GM12878 (cell line): ENCODE results near the gene RABGEF1.

ENCODE experiments used
- BCL3 ChIP-seq: IDR thresholded peaks from 2 replicates; pipeline ENCODE4 v1.6.1; 2011; ENCODE audit warnings: borderline replicate concordance, low read depth, mild to moderate bottlenecking, moderate library complexity, low read length; ENCODE audit not compliant: insufficient read depth, poor library complexity, severe bottlenecking
- CEBPB ChIP-seq, 2 experiments: fragments of 150-350 bp in 1 of 2; IDR thresholded peaks; 2 replicates each; pipeline ENCODE4 v1.6.1; 2012 to 2014; ENCODE audit warnings: low read depth in 2 of 2, low read length in 2 of 2, borderline replicate concordance in 1 of 2, inconsistent platforms in 1 of 2
- CTCF ChIP-seq, 3 experiments: IDR thresholded peaks in 2 of 3; conservative IDR thresholded peaks in 1 of 3; 2 replicates each; pipeline ENCODE4 v1.5.1; 2011; ENCODE audit warnings: low read depth in 3 of 3, low read length in 3 of 3, mild to moderate bottlenecking in 3 of 3, control low read depth in 2 of 3, moderate library complexity in 2 of 3, inconsistent platforms in 1 of 3, mixed read lengths in 1 of 3; ENCODE audit not compliant: control insufficient read depth in 2 of 3, insufficient read depth in 1 of 3; ENCODE audit errors: extremely low read depth in 1 of 3
- E4F1 ChIP-seq: fragments of 450-650 bp; IDR thresholded peaks from 2 replicates; pipeline ENCODE4 v1.6.1; 2018; ENCODE audit warnings: borderline replicate concordance, mild to moderate bottlenecking; ENCODE audit not compliant: partially characterized antibody
- HCFC1 ChIP-seq: fragments of 150-350 bp; IDR thresholded peaks from 2 replicates; pipeline ENCODE4 v1.6.1; 2014; ENCODE audit warnings: low read length
- HDAC6 ChIP-seq: fragments of 200-600 bp; sonication (generic); IDR thresholded peaks from one replicate; pipeline ENCODE4 v1.8.0; 2017; ENCODE audit warnings: antibody characterized with exemption; ENCODE audit not compliant: unreplicated experiment
- KLF5 ChIP-seq: fragments of 450-650 bp; IDR thresholded peaks from 2 replicates; pipeline ENCODE4 v1.6.1; 2014; ENCODE audit warnings: mild to moderate bottlenecking; ENCODE audit not compliant: partially characterized antibody
- MAX ChIP-seq: IDR thresholded peaks from 2 replicates; pipeline ENCODE4 v1.6.1; 2012; ENCODE audit warnings: low read depth, low read length, improper control_type of control experiment
- POLR2A ChIP-seq: IDR thresholded peaks from 2 replicates; pipeline ENCODE4 v1.6.1; 2011; ENCODE audit warnings: low read depth, mild to moderate bottlenecking, low read length
- SMC3 ChIP-seq: IDR thresholded peaks from 2 replicates; pipeline ENCODE4 v1.6.1; 2011; ENCODE audit warnings: low read length, improper control_type of control experiment, borderline replicate concordance

- TF ChIP-seq SMC3 (no peak), POLR2A (no peak), HCFC1 (no peak), CEBPB (IDR thresholded peaks at IDR 0.05; ENCODE audit: borderline replicate concordance in 1 of 2, low read depth in 2 of 2, low read length in 2 of 2) (no peak), E4F1 (no peak), KLF5 (no peak), MAX (no peak), HDAC6 (no peak), BCL3 (no peak), CTCF (IDR thresholded peaks at IDR 0.05 in 2 of 3, conservative IDR thresholded peaks at IDR 0.05 in 1 of 3; ENCODE audit: control insufficient read depth in 2 of 3, extremely low read depth in 1 of 3, insufficient read depth in 1 of 3, low read depth in 3 of 3, low read length in 3 of 3) (no peak)
Measured at GRCh38 chr7:66779669-66780409, 39.3 kb downstream of the RABGEF1 start.
